HG02623 (cell line): Measurements from ENCODE around the gene CILP2.

Experiments
- ATAC-seq: cut with Tn5 transposase; IDR thresholded peaks from one replicate; pipeline ENCODE4 v1.9.1; 2021; ENCODE audit warnings: moderate library complexity; ENCODE audit not compliant: unreplicated experiment

CILP2 gene

GRCh38 chr19:19505669-19506326 is 32.3 kb upstream of the CILP2 start:
- no peak for ATAC-seq

GRCh38 chr19:19506592-19506991 is 31.5 kb upstream of the CILP2 start:
- ATAC-seq = no peak

GRCh38 chr19:19507354-19507753 is 30.7 kb upstream of the CILP2 start:
- ATAC-seq = no peak

- no peak for ATAC-seq
Measured at GRCh38 chr19:19508217-19508616, 29.8 kb upstream of the CILP2 start.

- no peak for ATAC-seq
Measured at GRCh38 chr19:19510432-19510831, 27.6 kb upstream of the CILP2 start.

GRCh38 chr19:19513682-19514081 is 24.4 kb upstream of the CILP2 start:
- ATAC-seq = no peak

- ATAC-seq = no peak
Measured at GRCh38 chr19:19514215-19514657, 23.8 kb upstream of the CILP2 start.

- ATAC-seq = no peak
Measured at GRCh38 chr19:19514881-19515641, 23.0 kb upstream of the CILP2 start, which contains the start of gene TSSK6. TSS of gene TSSK6 (minus strand) at chr19:19515548. CDS start at chr19:19515427, 121 bp downstream.

GRCh38 chr19:19515642-19516519 is 22.2 kb upstream of the CILP2 start, which contains the start of gene NDUFA13:
TSS of gene NDUFA13 (plus strand) at chr19:19516225. CDS start at chr19:19516239, 14 bp downstream.
- peak; percentile 93 for ATAC-seq

- no peak for ATAC-seq
Measured at GRCh38 chr19:19517235-19517619, 20.8 kb upstream of the CILP2 start.

GRCh38 chr19:19520989-19521388 is 17.1 kb upstream of the CILP2 start:
- ATAC-seq = no peak

GRCh38 chr19:19523177-19523576 is 14.9 kb upstream of the CILP2 start:
- no peak for ATAC-seq

GRCh38 chr19:19524053-19524452 is 14.0 kb upstream of the CILP2 start:
- ATAC-seq = no peak

GRCh38 chr19:19525611-19526380 is 12.3 kb upstream of the CILP2 start:
- no peak for ATAC-seq

- ATAC-seq = no peak
Measured at GRCh38 chr19:19526581-19527370, 11.3 kb upstream of the CILP2 start.

GRCh38 chr19:19527371-19527656 is 10.8 kb upstream of the CILP2 start:
- no peak for ATAC-seq

- ATAC-seq = no peak
Measured at GRCh38 chr19:19527674-19528625, 10.1 kb upstream of the CILP2 start.

- ATAC-seq = no peak
Measured at GRCh38 chr19:19528721-19529490, 9.2 kb upstream of the CILP2 start, which contains the start of gene YJEFN3. TSS of gene YJEFN3 (plus strand) at chr19:19528911. CDS start at chr19:19528933, 22 bp downstream.
